Astrocyte (in vitro differentiated cells and primary cell): ENCODE measurements around the gene ULK4. TPM values are rescaled to one million over a fixed set of nuclear protein-coding genes. Genes with fewer than 3 reads are reported as not detected.

Source experiments
- DNase-seq: peaks from one replicate; pipeline ENCODE4 v3.0.0-alpha.2; 2010; ENCODE audit warnings: low read depth
- FAIRE-seq: peaks from 2 replicates; lab custom pipeline; 2011; peaks lifted over from hg19 to GRCh38; lab: Jason Lieb, UNC
- H2AFZ ChIP-seq: 2 replicates; pipeline ENCODE4 v1.6.0; 2012; ENCODE audit warnings: low read depth, low read length, inconsistent platforms
- H3K27ac ChIP-seq: 2 replicates; pipeline ENCODE4 v1.5.1; 2011; ENCODE audit warnings: low read depth, low read length, inconsistent platforms
- H3K27me3 ChIP-seq: 2 replicates; pipeline ENCODE4 v1.6.0; 2011; ENCODE audit warnings: low read length, inconsistent platforms; ENCODE audit not compliant: insufficient read depth
- H3K36me3 ChIP-seq: 2 replicates; pipeline ENCODE4 v1.5.1; 2011; ENCODE audit warnings: low read length, inconsistent platforms; ENCODE audit not compliant: insufficient read depth
- H3K4me1 ChIP-seq: 2 replicates; pipeline ENCODE4 v1.5.1; 2011; ENCODE audit warnings: low read length, inconsistent platforms; ENCODE audit not compliant: insufficient read depth
- H3K4me2 ChIP-seq: 2 replicates; pipeline ENCODE4 v1.6.0; 2012; ENCODE audit warnings: low read length, inconsistent platforms
- H3K4me3 ChIP-seq: 2 replicates; pipeline ENCODE4 v1.5.1; 2011; ENCODE audit warnings: low read depth, mild to moderate bottlenecking, low read length, inconsistent platforms; ENCODE audit not compliant: insufficient read depth
- H3K79me2 ChIP-seq: 2 replicates; pipeline ENCODE4 v1.6.0; 2012; ENCODE audit warnings: mild to moderate bottlenecking, low read length, inconsistent platforms; ENCODE audit not compliant: insufficient read depth
- H3K9ac ChIP-seq: 2 replicates; pipeline ENCODE4 v1.6.0; 2012; ENCODE audit warnings: mild to moderate bottlenecking, low read length, inconsistent platforms
- H3K9me3 ChIP-seq: 2 replicates; pipeline ENCODE4 v1.5.1; 2012; ENCODE audit warnings: low read depth, mild to moderate bottlenecking, low read length, inconsistent platforms; ENCODE audit not compliant: insufficient read depth
- H4K20me1 ChIP-seq: 2 replicates; pipeline ENCODE4 v1.6.0; 2012; ENCODE audit warnings: low read length, inconsistent platforms; ENCODE audit not compliant: insufficient read depth
- H3K27ac Mint-ChIP-seq: one replicate; pipeline ENCODE4 v1.8.0; 2021; ENCODE audit warnings: mild to moderate bottlenecking, mixed read lengths; ENCODE audit not compliant: unreplicated experiment
- H3K27me3 Mint-ChIP-seq: one replicate; pipeline ENCODE4 v1.8.0; 2021; ENCODE audit warnings: low read depth, mixed read lengths; ENCODE audit not compliant: unreplicated experiment
- H3K36me3 Mint-ChIP-seq: one replicate; pipeline ENCODE4 v1.8.0; 2021; ENCODE audit warnings: low read depth, mixed read lengths; ENCODE audit not compliant: unreplicated experiment
- H3K4me1 Mint-ChIP-seq: one replicate; pipeline ENCODE4 v1.8.0; 2021; ENCODE audit warnings: low read depth, mixed read lengths; ENCODE audit not compliant: unreplicated experiment
- H3K4me3 Mint-ChIP-seq: one replicate; pipeline ENCODE4 v1.8.0; 2021; ENCODE audit warnings: mild to moderate bottlenecking, moderate library complexity, mixed read lengths; ENCODE audit not compliant: unreplicated experiment
- H3K9me3 Mint-ChIP-seq: one replicate; pipeline ENCODE4 v1.8.0; 2021; ENCODE audit warnings: mild to moderate bottlenecking, mixed read lengths; ENCODE audit not compliant: unreplicated experiment
- EZH2 ChIP-seq: IDR thresholded peaks from 2 replicates; pipeline ENCODE4 v1.6.1; 2012; ENCODE audit warnings: mild to moderate bottlenecking, low read length, inconsistent platforms; ENCODE audit not compliant: insufficient read depth
- total RNA-seq: library from RNA; stranded (reverse); gene quantifications from 2 replicates; pipeline ENCODE4 v1.2.1, GENCODE V29; 2021
- TF ChIP-seq, protein P1 (sequence below): IDR thresholded peaks from 2 replicates; pipeline ENCODE4 v1.5.1; 2011; ENCODE audit warnings: low read depth, mild to moderate bottlenecking, inconsistent platforms, low read length, moderate library complexity; ENCODE audit not compliant: insufficient read depth

The ULK4 gene
- total RNA-seq, 1 donor from 2014 or later = 6.6 TPM

GRCh38 chr3:41523897-41524296, 438.0 kb downstream of the ULK4 start:
- Mint-ChIP-seq H3K27ac (no peak overlapping the region), H3K36me3 (peaks cover 1% of the 10 kb centered on the region), H3K4me3 (no peak overlapping the region), H3K9me3 (no peaks in the 10 kb centered on the region), H3K27me3 (peaks cover 3% of the 10 kb centered on the region), H3K4me1 (peaks cover 5% of the 10 kb centered on the region)
- Histone ChIP-seq H3K4me3 (no peak overlapping the region), H3K36me3 (no peaks in the 10 kb centered on the region), H3K4me1 (no peaks in the 10 kb centered on the region), H3K79me2 (no peaks in the 10 kb centered on the region), H3K27me3 (no peaks in the 10 kb centered on the region), H4K20me1 (no peaks in the 10 kb centered on the region), H3K27ac (no peak overlapping the region), H3K9me3 (no peaks in the 10 kb centered on the region), H2AFZ (no peak overlapping the region), H3K4me2 (no peak overlapping the region), H3K9ac (no peak overlapping the region)
- no peak for FAIRE-seq
- TF ChIP-seq, protein P1, sequence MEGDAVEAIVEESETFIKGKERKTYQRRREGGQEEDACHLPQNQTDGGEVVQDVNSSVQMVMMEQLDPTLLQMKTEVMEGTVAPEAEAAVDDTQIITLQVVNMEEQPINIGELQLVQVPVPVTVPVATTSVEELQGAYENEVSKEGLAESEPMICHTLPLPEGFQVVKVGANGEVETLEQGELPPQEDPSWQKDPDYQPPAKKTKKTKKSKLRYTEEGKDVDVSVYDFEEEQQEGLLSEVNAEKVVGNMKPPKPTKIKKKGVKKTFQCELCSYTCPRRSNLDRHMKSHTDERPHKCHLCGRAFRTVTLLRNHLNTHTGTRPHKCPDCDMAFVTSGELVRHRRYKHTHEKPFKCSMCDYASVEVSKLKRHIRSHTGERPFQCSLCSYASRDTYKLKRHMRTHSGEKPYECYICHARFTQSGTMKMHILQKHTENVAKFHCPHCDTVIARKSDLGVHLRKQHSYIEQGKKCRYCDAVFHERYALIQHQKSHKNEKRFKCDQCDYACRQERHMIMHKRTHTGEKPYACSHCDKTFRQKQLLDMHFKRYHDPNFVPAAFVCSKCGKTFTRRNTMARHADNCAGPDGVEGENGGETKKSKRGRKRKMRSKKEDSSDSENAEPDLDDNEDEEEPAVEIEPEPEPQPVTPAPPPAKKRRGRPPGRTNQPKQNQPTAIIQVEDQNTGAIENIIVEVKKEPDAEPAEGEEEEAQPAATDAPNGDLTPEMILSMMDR = no peak
- no peak for TF ChIP-seq EZH2
- no peak for DNase-seq

GRCh38 chr3:41522612-41523011, 439.3 kb downstream of the ULK4 start:
- H3K9me3 ChIP-seq = no peaks in the 10 kb centered on the region
- Mint-ChIP-seq H3K36me3 (peaks cover 1% of the 10 kb centered on the region), H3K27me3 (peaks cover 3% of the 10 kb centered on the region), H3K27ac (no peak overlapping the region), H3K4me1 (peaks cover 1% of the 10 kb centered on the region), H3K9me3 (no peaks in the 10 kb centered on the region), H3K4me3 (no peak overlapping the region)
- no peaks in the 10 kb centered on the region for H4K20me1 ChIP-seq
- no peaks in the 10 kb centered on the region for H3K4me1 ChIP-seq
- no peaks in the 10 kb centered on the region for H3K36me3 ChIP-seq
- H3K27ac ChIP-seq = no peak overlapping the region
- DNase-seq = no peak
- no peaks in the 10 kb centered on the region for H3K27me3 ChIP-seq
- no peaks in the 10 kb centered on the region for H3K79me2 ChIP-seq
- FAIRE-seq = no peak
- H3K9ac ChIP-seq = no peak overlapping the region
- H2AFZ ChIP-seq = no peak overlapping the region
- H3K4me2 ChIP-seq = no peak overlapping the region
- no peak for TF ChIP-seq EZH2
- TF ChIP-seq, protein P1 = no peak
- no peak overlapping the region for H3K4me3 ChIP-seq

- Histone ChIP-seq H3K79me2 (no peaks in the 10 kb centered on the region), H3K9ac (no peak overlapping the region), H3K27ac (no peak overlapping the region), H3K4me2 (no peak overlapping the region), H2AFZ (no peak overlapping the region), H3K4me1 (no peaks in the 10 kb centered on the region), H3K27me3 (no peaks in the 10 kb centered on the region), H4K20me1 (no peaks in the 10 kb centered on the region), H3K36me3 (no peaks in the 10 kb centered on the region), H3K9me3 (no peaks in the 10 kb centered on the region), H3K4me3 (no peak overlapping the region)
- FAIRE-seq (no peak), DNase-seq (no peak)
- Mint-ChIP-seq H3K9me3 (no peaks in the 10 kb centered on the region), H3K27ac (no peak overlapping the region), H3K4me1 (no peaks in the 10 kb centered on the region), H3K36me3 (peaks cover 1% of the 10 kb centered on the region), H3K27me3 (peaks cover 3% of the 10 kb centered on the region), H3K4me3 (no peak overlapping the region)
- TF ChIP-seq EZH2 = no peak
- TF ChIP-seq, protein P1 = no peak
Measured at GRCh38 chr3:41521010-41521655, 440.8 kb downstream of the ULK4 start.
